Fibroblast of skin of back (primary cell): ENCODE data around the gene LGALS7B.
"Not testable (repeated sequence)": the region's sequence is repeated elsewhere in the genome, so short reads cannot be mapped to it uniquely, and the experiment has no call there.

Experiments
- DNase-seq: peaks from one replicate; pipeline ENCODE4 v3.0.0-alpha.2; 2013

Gene LGALS7B

GRCh38 chr19:38825936-38826335 lies 36.9 kb downstream of the LGALS7B start:
- DNase-seq = not testable (repeated sequence)

- DNase-seq = no peak
Measured at GRCh38 chr19:38826856-38827551, 38.0 kb downstream of the LGALS7B start.

- DNase-seq = not testable (repeated sequence)
Measured at GRCh38 chr19:38829203-38829602, 40.2 kb downstream of the LGALS7B start.

- DNase-seq = no peak
Measured at GRCh38 chr19:38830039-38830733, 41.2 kb downstream of the LGALS7B start.

GRCh38 chr19:38831142-38831605 lies 42.2 kb downstream of the LGALS7B start:
- DNase-seq = peak; percentile 91

- DNase-seq = no peak
Measured at GRCh38 chr19:38833092-38833425, 44.1 kb downstream of the LGALS7B start.

GRCh38 chr19:38834104-38834490 lies 45.1 kb downstream of the LGALS7B start:
- DNase-seq = no peak

GRCh38 chr19:38834590-38834989 lies 45.6 kb downstream of the LGALS7B start:
- DNase-seq = no peak

GRCh38 chr19:38836159-38836982 lies 47.4 kb downstream of the LGALS7B start:
- no peak for DNase-seq

GRCh38 chr19:38836983-38837626 lies 48.1 kb downstream of the LGALS7B start:
- DNase-seq = no peak

- DNase-seq = no peak
Measured at GRCh38 chr19:38837656-38838121, 48.7 kb downstream of the LGALS7B start.

- DNase-seq = no peak
Measured at GRCh38 chr19:38838208-38838985, 49.4 kb downstream of the LGALS7B start.

GRCh38 chr19:38838986-38839761 lies 50.2 kb downstream of the LGALS7B start:
- DNase-seq = no peak

GRCh38 chr19:38839816-38840582 lies 51.0 kb downstream of the LGALS7B start:
- DNase-seq = no peak

GRCh38 chr19:38840583-38840968 lies 51.6 kb downstream of the LGALS7B start:
- DNase-seq = no peak
